ENCODE data around the gene RPL39.
"Not testable (repeated sequence)": the region's sequence is repeated elsewhere in the genome, so short reads cannot be mapped to it uniquely, and the experiment has no call there.

RPL39 gene

GRCh38 chrX:119791437-119792231 lies at the start of gene RPL39:
RPL39 (minus strand) TSS chrX:119791630; CDS start chrX:119791576, 54 bp downstream.
- peak; percentile 86 to 87 for DNase-seq

GRCh38 chrX:119833905-119834304 lies 42.5 kb upstream of the RPL39 start:
- no peak for DNase-seq

GRCh38 chrX:119828446-119828845 lies 37.0 kb upstream of the RPL39 start:
- no peak for DNase-seq

GRCh38 chrX:119826399-119826959 lies 35.0 kb upstream of the RPL39 start:
- DNase-seq: no peak

DNA sequence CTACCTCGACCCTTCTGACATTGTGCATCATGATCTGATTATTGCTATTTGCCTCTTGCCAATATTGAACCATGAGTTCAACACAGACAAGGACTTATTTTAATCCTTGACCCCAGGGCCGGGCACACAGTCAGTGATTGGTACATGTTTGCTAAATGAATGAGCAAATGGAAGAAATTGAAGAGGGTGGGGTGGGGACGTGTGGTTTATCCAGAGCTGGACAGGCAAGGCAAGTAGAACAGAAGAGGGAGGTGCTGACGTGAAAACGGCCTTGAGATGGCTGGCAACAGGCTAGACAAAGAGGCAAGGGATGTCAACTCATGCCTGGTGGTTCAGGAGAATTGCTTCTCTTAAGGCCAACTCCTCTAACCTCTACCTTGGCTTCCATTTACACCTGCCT lies 32.8 kb upstream of the RPL39 start:
- not testable (repeated sequence) for DNase-seq

DNA sequence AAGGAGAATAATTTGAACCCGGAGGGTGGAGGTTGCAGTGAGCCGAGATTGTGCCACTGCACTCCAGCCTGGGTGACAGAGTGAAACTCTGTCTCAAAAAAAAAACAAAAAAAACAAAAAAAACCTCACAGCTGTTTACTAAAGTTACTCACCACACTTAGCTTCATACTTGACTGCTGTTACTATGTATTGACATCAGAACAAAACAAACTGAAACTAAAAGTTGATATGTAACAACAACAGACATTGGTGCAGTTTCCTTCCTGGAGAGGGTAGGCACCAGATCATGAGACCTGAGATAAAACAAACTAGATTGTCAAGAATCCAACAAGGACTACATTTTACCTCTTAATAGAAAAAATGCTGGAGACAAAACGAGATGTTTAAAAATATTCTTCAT lies 30.3 kb upstream of the RPL39 start:
- peak in 1 of 2 donors; percentile 77 for DNase-seq

DNA sequence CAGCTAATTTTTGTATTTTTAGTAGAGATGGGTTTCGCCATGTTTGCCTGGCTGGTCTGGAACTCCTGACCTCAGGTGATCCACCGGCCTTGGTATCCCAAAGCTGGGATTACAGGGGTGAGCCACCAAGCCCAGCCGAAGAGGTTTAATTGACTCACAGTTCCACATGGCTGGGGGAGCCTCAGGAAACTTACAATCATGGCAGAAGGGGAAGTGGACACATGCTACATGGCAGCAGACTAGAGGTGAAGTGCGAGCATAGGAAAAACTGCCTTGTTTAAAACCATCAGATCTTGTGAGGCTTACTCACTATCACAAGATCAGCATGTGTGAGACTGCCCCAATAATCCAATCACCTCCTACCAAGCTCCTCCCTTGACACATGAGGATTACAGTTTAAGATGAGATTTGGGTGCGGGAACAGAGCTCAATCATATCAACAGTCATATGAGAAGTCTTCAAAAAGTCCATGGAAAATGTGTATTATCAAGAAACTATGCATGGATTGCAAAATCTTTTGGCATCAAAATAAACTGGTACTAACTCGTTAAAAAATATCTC lies 25.8 kb upstream of the RPL39 start:
- DNase-seq: no peak

DNA sequence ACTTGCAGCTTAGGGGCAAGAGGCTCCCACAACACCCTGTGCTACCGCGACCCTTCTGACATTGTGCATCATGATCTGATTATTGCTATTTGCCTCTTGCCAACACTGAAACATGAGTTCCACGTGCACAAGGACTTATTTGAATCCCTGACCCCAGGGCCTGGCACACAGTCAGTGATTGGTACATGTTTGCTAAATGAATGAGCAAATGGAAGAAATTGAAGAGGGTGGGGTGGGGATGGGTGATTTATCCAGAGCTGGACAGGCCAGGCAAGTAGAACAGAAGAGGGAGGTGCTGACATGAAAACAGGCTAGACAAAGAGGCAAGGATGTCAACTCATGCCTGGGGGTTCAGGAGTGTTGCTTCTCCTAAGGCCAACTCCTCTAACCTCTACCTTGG lies 24.9 kb upstream of the RPL39 start:
- no peak for DNase-seq

GRCh38 chrX:119809185-119809666 lies 17.8 kb upstream of the RPL39 start:
- no peak for DNase-seq

- not testable (repeated sequence) for DNase-seq
Observed at GRCh38 chrX:119808461-119808860, 17.0 kb upstream of the RPL39 start.

GRCh38 chrX:119802546-119802945 lies 11.1 kb upstream of the RPL39 start:
- no peak for DNase-seq

DNA sequence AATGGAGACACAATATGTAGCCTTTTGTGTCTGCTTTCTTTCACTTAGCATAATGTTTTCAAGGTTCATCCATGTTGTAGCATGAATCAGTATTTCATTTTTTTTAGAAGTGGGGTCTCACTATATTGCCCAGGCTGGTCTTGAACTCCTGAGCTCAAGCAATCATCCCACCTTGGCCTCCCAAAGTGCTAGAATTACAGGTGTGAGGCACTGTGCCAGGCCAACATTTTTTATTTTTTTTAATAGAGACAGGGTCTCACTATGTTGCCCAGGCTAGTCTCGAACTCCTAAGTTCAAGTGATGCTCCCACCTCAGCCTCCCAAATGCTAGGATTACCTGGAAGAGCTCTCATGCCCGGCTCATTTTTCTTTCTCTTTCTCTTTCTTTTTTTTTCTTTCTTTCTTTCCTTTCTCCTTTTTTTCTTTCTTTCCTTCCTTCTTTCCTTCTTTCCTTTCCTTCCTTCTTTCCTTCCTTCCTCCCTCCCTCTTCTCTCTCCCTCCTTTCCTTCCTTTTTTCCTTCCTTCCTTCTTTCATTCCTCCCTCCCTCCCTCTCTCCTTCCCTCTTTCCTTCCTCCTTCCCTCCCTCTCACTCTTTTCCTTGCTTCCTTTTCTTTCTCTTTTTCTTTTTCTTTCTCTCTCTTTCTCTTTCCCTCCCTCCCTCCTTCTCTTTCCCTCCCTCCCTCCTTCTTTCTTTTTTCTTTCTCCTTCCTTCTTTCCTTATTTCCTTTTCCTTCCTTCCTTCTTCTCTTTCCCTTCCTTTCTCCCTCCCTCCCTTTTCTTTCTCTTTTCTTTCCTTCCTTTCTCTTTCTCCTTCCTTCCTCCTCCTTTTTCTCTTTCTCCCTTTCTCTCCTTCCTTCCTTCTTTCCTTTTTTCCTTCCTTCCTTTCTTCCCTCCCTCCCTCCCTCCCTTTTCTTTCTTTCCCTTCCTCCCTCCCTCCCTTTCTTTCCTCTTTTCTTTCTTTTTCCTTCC lies 10.1 kb upstream of the RPL39 start:
- no peak for DNase-seq

- peak; percentile 49 to 61 for DNase-seq
Observed at GRCh38 chrX:119790977-119791436, 423 bp downstream of the RPL39 start.

GRCh38 chrX:119784747-119785446 lies 6.5 kb downstream of the RPL39 start:
- peak; percentile 51 to 62 for DNase-seq

DNA sequence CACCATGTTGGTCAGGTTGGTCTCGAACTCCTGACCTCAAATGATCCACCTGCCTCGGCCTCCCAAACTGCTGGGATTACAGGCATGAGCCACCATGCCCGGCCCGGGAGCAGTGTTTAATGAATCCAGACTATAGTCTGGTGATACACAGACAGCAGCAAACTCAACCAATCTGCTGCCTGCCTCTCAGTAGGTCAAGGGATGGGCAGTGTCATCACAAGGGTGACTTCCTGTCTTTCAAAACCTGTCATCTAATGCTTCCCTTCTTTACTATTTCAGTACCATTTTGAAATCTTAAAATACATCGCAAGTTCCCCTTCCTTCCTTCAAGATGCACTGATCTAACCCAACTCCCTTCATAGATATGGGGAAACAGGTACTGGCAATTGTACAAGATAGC lies 8.4 kb downstream of the RPL39 start:
- peak in 1 of 2 donors; percentile 26 for DNase-seq

GRCh38 chrX:119778829-119779228 lies 12.6 kb downstream of the RPL39 start:
- no peak for DNase-seq

- DNase-seq: no peak
Observed at GRCh38 chrX:119775517-119776238, 15.8 kb downstream of the RPL39 start.

DNA sequence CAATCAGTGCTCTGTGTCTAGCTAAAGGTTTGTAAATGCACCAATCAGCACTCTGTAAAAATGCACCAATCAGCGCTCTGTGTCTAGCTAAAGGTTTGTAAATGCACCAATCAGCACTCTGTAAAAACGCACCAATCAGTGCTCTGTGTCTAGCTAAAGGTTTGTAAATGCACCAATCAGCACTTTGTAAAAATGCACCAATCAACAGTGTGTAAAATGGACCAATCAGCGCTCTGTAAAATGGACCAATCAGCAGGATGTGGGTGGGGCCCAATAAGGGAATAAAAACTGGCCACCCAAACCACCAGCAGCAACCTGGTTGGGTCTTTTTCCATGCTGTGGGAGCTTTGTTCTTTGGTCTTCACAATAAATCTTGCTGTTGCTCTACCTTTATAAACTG lies 22.0 kb downstream of the RPL39 start:
- not testable (repeated sequence) for DNase-seq

DNA sequence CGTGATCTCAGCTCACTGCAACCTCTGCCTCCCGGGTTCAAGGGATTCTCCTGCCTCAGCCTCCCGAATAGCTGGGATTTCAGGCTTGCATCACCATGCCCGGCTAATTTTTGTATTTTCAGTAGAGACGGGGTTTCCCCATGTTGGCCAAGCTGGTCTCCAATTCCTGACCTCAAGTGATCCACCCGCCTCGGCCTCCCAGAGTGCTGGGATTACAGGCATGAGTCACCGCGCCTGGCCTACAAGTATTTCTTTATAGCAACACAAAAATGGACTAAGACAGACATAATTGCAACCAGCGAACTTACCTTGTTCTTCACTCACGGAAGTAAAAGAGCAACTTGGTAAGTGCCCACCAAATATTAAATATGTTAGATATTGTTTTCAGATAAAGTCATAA lies 23.0 kb downstream of the RPL39 start:
- not testable (repeated sequence) for DNase-seq

- DNase-seq: no peak
Observed at GRCh38 chrX:119763836-119764387, 27.5 kb downstream of the RPL39 start.

DNA sequence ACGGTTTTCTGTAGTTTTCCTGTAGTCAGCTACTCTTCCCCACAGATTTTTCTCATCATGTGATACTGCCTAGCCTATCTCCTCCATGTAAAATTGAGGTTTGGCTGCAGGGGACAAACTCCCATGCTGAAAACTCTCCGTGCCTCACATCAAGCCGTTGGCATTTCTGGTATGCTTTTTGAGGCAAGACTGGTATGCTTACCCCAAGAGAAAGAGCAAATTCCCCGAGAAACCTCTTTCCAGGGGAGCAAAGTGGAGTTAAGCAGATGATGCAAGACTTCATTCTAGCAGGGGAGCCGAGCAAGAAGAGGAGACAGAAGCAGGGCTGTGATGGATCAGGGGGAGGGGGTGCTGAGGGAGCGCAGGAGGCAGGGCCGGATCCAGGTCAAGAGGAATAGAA lies 28.2 kb downstream of the RPL39 start:
- DNase-seq: no peak
